ENCODE results near the gene UNC79.

UNC79 gene

DNA sequence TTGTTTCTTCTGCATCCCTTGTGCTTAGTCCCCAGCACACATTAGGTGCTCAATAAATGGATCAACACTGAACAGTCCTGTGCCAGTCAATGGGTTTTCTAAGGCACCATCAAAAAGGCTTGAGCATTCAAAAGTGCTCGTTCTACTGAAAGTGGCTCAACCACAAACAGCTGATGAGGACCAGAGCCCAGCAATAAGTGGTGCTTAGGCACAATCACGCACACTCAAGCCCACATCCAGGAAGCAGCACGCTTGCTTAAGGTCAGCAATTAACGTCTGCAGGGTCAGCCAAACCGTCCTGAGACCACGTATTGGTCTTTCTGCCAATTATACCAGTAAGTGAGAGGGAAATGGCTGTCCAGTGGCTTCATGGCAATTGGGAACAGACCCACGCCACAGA, 301.0 kb downstream of the UNC79 start:
- DNase-seq = no peak

DNA sequence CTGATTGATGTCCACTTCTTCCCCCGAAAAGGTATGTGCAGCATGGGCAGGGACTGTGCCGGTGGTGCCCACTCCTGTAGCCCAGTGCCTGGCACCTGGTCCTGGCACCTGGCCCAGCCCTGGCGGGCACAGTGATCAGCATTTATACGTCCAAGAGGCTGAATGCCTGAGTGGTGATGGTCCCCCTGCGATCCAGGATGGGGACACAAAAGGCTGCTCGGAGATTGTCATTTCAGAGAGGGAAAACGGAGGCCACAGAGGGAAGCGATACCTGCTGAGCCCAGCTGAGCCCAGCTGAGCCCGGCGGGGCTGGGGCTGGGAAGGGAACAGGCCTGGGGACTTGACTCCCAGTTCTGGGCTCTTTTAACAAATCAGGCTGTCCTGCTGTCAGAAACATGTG, 301.8 kb downstream of the UNC79 start:
- no peak for DNase-seq

DNA sequence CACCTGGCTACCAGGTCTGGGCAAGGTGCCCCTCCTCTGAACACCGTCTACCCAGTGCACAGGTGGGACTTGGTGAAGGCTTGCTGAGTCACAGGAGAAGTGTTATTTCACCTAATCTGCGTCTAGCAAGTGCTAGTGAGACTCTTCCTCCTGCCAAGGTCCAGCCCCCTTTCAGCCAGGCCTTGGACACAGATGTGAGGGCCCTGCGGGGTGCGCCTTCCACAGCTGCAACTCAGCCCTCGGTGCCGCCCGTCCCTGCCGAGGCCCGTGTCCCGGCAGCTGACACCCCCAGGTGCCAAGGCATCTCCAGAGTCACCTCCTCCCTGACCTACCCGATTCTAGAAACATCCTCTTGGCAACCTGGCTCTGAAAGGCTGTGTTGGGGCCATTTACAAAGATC, 302.5 kb downstream of the UNC79 start:
- no peak for DNase-seq

DNA sequence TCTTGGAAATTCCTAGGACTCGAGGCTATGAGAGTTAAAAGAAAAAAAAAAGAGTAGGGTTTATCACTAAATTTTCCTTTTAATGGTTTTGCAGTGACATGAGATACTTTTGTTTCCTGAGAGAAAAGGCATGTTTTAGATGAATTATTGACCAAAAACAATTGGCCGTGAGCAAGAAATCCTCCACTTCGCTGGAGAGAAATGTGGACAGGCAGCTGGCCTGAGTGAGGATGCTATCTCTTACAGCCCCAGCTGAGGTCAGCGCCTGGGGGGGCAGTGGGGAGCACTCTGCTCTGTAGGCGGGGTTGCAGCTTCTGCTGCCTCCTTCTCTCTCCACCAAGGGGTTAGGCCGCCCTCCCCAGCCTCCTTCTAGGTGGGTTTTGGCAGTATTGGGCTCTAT, 302.9 kb downstream of the UNC79 start:
- DNase-seq = no peak

DNA sequence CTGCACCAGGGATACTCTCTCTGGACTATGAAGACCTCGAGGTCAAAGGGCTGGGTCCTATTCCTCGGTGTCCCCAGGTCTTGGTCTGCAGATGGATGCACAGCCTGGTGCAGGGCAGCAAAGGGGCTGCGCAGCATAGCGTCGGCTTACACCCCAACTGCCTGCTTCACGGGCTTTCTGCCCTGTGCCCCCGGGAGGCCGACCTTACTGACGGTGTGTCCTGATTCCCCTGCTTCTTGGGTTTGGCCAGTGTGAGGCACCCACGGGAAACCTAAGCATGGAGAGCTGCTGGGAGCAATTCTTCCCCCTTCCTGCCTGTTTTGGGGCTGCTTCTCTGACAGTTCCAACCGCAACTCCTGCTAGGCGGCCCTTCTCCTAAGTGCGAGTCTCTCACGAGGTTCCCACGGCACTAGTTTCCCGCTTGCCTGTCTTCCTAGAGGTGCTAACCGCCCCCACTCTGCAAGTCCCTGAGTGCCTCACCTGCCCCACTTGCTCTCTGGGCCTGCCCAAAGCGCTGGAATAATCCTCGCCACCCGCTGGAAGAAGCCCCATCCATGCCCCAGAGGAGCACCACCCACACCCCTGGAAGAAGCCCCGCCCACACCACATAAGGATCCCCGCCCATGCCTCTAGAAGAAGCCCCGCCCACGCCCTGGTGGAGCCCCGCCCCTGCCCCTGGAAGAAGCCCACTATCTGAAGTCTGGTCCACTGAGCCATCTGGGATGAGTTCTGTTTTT, 303.5 kb downstream of the UNC79 start:
- no peak for DNase-seq

DNA sequence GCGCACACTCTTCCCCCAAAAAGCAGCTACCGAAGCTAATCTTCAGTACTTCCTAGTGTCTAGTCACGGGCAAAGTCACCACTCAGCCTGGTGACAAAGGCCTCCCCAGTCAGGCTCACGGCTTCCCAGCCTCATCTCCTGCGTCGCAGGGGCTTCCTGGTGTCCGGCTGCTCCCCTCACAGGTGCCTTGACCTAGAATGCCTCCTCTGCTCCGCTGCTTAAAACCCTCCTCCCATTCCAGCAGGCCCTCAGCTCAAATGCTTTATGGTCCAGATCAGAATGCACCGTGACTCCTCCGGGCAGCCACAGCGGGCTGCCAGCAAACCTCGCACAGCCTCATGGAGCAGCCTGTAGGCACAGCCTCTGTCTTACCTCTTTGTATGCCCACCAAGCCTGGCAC, 304.5 kb downstream of the UNC79 start:
- DNase-seq = no peak

DNA sequence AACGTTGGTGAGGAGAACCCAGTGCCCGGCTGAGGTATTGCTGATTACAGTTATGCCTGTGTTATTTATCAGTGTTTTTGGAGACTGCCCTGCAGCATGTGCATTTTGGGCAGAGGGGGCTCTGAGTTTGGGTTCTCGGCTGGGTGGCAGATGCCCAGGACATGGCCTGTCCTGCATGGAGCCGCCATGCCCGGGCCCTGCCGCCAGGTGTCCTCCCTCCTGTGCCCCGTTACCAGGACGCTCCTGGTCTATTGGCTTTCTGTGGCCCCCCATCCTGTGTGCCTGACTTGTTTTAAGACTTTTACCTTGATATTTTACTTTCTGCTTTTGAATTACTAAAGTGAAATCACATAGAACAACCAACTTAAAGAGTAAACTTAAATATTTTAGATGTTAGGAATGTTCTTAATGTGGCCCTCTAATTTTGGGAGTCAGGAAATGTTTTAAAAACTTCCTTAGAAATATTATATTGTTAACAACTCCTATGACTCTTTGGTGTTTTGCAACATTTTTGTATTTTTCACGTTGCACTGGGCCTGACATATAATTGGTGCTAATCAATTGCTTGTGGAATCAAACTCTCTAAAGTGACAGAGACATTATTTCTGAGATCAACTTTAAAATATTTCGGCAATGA, 305.8 kb downstream of the UNC79 start:
- no peak for DNase-seq

DNA sequence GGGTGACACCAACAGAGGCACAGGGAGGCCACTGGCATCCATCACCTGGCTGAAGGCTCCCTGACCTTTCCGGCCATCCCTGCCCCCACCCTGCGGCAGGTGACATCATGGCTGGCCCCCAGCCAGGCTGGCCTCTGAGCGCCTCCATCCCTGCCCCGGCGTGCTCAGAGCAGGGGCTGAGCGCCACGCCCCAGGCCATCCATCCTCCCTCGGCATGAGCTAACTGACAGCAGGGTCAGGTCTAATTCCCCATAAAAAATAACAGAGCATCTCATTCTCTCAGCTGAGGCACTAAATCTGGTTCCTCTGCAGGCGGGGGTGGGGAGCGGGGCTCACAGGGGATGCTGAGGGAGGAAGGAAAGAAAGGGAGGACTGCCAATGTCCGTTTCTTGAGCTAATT, 306.9 kb downstream of the UNC79 start:
- no peak for DNase-seq

DNA sequence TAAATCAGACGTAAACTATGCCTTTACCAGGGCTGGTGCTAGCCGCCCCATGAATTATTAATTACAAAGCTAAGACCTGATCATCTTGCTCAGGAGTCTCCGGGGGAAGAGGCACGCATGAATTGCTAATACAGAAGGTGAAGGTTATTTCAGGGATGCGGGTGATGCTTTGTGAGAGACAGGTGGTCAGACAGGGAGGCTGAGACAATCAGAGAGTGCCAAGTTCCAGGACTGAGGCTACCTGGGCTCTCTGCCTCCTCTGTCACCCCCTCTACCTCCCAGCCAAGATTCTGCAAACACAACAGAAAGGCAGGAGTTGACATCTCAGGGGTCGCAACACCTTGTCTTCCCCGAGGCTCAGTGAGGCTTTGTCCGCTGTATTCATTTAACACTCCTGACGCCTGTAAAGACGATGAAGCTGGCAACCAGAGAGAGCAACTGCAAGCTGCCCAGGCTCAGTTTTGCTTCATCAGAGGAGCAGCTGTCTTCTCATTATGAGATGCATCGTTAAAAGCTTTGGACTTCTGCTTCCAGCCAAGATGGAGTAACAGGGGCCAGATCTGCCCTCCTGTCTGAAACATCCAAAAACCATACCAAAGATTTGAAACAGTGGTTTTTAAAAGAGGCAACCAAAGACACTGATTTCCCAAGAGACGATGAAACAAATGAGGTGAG, 311.0 kb downstream of the UNC79 start:
- DNase-seq = no peak

DNA sequence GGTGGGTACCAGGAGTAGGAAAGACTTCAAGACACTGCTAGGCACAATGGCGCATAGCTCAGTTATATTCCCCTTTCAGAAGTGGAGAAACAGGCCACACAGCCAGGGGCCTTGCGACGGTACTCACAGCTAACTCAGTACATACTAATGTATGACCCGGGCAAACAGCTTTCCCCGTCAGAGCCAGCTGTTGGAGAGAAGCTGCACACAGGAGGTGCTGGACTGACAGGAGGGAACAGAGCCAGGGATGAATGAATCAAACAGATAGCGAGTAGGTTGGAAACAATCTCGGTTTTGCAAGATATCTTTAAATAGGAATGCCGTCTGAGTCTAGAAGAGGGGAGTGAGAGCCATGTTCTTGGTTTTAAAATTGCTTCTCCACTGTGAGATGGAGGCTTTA, 312.0 kb downstream of the UNC79 start:
- no peak for DNase-seq

DNA sequence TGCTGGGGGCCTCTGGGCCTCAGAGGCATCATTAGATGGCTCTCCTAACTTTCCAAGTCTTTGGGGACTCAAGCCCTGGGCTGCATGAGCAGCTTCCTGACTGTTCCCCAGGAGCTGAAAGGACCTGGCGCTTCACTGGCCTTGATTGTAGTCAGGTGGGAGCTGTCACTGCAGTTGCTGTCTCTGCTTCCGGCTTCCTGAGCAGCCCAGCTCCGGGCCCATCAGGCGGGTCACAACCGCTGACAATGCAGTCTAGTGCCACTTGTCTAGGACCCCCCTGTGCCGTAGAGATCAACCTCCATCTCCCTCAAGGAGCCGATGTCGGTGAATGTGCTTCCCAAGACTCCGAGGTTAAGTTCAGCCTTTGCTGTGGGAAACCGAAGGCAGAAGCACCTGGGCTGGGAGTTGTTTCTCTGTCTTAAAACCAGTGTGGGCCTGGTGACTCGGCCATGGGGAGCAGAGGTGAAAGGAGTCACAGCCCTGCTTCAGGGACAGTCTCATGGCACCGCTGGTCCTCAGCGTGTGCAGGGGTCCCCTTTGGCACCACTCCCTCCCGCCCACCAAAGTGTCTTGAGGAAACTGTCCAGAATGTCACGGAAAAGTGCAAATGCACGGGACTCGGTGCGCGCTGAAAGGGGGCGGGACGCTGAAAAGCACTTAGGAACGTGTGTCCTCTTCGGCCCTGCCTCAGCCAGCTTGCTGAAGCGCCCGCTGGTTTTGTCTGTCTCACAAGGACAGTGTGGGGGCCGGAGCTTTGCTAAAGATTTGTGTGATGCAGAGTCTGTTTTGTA, 312.7 kb downstream of the UNC79 start:
- no peak for DNase-seq

DNA sequence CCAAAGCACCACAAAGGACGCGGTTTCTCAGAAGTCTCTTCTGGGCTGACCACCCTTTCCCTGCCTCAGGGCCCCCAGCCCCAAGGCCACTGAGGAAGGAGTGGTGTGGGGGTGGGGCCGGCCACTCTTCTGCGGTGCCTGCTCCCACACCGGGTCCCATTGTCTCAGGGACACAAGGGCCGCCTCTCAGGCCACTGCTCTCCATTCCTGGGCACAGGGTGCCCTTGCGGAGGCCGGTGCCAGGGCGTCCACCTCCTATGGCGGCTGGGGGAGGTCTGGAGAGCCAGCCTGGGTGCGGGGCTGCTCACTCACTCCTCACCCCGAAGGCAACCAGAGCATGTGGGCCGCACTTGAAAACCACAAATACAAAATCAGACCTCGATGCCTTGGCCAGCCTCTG, 313.4 kb downstream of the UNC79 start:
- DNase-seq = no peak

DNA sequence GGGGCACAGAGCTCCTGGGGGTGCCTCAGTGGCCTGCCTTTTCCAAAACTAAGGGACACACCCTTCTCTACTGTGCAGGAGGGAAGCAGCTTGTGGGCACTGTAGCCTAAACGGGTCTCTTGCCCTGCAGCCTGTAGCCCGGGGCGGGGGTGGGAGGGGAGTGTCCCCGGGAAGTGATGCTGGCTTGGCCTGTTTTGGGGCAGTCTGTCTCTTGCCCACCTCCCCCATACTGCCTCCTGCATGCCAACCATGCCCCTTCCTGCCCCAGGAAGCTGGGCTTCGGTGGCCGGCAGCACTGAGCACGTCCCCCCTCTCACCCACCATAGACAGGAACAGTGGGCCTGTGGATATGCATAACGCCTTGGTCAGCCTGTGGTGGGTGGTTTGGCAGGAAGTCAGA, 314.1 kb downstream of the UNC79 start:
- DNase-seq = no peak

DNA sequence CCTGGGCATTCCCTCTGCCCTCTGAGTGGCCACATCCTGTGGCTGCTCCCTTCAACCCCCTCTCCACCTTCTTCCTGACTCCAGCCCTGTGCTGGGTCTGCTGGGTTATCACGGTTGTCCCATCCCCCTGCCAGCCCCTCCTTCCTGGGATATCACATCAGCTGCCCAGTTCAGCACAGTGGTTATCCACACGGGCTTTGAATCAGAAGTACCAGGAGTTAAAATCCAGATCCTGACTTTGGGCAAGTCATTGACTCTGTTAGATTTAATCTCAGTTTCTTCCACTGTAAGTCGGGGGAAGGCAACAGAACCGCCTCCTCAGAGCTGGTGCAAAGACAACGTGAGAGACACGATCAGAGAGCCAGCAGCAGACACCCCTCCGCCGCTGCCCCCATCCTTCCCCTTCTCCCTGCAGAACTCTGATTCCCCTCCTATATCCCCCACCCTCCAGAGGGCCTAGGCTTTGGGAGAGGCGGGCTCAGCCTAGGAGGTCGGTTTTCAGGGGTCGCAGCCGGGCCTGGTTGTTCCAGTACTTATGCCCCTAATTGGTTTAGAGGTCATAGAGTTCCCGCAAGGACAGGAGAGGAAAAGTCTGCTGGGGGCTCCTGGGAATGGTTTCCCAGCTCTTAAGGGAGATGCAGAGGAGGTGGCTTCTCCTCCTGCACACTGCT, 315.0 kb downstream of the UNC79 start:
- DNase-seq = no peak

DNA sequence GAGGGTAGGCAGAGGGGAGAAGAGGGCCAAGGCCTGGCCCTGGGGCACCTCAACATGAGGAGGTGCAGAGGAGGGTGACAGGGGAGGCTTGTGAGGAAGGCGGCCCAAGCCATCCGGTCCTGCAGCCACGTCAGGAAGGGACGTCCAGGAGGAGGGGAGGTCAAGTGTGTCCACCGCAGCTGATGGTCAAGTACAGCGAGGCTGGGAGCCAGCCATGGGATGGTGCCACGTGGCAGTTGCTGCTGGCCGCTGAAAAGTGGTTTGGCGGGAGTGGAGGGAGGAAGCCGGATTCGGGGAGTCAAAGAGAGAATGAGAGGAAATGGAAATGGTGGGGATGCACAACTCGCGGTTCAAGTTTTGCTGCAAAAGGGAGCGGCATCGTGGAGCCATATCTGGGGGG, 316.4 kb downstream of the UNC79 start:
- DNase-seq = no peak

DNA sequence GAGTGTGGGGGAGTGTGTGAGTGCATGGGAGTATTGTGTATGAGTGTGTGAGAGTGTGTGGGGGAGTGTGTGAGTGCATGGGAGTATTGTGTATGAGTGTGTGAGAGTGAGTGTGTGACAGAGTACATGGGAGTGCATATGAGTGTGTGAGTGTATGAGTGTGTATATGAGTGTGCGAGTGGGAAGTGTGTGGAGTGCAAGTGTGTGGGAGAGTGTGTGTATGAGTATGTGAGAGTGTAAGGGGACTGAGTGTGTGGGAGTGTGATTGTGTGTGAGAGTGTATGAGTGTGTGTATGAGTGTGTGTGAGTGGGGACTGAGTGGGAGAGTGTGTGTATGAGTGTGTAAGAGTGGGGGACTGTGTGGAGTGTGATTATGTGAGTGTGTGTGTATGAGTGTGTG, 316.8 kb downstream of the UNC79 start:
- DNase-seq = no peak

DNA sequence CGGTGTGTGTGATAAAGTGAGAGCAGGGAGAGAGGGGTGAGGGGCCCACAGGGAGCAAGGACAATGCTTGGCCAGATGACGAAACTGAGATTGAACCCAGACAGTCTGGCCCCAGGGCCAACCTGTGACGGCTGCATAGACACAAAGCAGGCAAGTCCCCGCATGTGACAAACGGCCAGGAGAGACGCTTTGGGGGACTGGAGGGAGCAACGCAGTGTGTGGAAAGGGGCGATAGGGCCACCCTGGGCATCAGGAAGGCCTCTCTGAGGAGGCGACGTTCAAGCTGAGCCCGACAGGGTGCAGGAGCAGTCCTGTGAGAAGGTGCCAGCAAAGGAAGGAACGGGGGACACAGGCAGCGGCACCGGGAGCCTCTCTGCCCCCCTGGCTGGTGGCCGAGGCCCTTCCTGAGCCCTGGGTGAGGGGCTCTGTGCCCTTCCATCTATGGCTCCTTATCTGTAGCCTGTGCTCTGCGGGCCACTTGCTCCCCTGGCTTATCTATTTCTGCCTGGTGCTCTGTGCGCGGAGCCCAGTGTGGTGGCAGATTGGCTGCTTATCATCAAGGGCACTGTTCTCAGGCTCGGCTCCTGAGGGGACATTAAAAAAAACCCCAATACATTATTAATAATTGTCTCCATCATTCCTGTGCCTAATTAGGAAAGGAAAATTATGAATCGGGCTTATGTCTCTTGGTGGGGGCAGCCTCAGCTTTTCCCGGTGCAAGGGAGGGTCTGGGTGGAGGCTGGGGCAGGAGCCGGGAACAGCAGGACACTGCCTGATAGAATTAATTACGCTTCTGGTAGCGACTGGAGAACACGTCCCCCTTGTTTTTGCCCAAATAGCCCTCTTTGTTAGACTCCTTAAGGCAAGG, 317.7 kb downstream of the UNC79 start:
- DNase-seq = no peak

DNA sequence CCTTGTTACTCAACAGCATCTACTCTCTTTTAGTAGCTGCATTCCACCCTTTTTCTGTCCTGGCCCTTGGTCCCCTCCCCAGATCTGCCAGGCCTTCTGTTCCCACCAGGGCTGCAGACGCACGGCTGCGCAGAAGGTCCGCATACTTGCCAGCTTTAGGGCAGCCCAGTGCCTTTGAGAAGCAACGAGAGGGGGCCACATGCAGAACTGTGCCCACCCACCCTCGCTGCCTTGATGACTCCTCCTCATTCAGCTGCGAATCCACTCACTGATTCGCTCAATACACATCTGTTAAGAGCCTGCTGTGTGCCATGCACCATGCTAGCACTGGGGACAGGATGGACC, 318.3 kb downstream of the UNC79 start:
- no peak for DNase-seq

DNA sequence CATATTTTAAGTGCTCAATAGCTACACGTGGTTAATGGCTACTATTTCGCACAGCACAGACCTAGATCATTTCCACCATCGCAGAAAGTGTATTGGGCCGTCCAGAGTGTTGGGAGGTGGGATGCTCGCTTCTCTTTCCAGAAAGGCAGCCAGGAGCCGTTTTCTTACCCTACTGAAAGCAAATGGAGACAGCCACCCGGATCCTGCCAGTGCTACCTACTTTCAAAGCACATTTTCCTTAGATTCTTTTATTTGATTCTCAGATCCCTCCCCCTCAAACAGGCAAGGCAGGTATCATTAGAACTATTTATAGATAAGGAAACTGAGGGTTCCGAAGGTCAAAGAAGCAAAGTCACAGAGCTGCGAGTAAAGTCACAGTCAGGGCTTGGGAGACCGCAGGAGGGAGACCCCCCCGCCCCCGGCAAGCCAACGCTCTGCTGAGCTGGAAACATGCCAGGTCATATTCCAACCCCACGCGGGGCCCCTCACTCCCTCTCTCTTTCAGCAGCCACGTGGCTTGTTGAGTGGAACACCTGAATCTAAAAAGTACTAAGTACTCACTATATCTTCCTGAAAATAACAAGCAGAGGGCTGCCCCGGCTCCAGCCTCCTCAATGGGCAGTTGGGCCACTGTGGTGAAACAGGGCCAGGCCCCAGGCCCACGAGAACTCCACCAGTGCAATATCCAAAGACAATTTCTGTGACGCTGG, 321.4 kb downstream of the UNC79 start:
- DNase-seq = no peak

DNA sequence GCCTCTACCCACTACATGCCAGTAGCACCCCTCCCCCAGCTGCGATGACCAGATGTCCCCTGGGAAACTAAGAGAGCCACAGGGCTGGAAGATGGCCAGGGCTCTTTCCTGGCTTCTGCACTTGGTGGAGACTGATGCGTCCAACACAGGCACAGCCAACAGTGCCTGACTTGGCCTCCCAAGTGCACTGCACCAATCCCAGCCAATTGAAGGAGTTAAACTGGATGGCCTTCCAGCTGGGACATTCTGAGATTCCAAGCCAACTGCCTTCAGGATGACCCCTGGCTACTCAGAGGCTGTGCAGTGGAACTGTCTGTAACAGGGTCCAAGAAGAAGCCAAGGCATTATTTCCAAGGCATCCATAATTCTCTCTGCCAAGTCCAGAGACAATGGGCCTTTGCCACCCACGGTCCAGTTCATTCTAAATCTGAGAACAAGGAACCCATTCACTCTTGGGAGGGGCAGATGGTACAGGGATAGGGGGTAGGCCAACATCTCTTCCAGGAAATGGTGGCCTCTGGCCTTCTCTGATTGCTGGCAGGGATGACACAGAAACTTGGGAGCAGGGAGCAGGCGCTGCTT, 322.3 kb downstream of the UNC79 start:
- no peak for DNase-seq

DNA sequence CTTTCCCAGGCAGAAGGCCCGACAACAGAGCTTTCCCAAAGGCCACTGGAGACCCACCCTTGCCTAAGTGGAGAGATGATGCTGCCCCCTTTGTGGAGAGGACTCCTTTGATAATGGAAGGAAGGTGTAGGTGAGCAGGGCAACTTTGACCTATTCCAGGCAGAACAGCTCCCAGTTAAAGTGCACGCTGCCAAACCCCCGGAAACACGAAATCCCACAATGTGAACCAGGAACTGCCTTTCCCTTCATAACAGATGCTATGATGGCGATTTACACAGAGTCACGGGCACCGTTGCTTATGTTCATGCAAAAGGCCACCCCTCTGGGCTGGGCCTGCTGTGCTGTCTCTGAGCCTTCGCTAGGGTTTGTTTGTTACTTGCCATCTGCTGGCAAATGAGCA, 322.9 kb downstream of the UNC79 start:
- no peak for DNase-seq
